Astrocyte of the cerebellum (primary cell): ENCODE data around the gene CSF3.

Source experiments
- DNase-seq: peaks from one replicate; pipeline ENCODE4 v3.0.0-alpha.2; 2011; ENCODE audit warnings: low read depth
- H3K4me3 ChIP-seq: 2 replicates; pipeline ENCODE4 v1.5.1; 2011; ENCODE audit warnings: mild to moderate bottlenecking, low read depth, low read length, moderate library complexity
- CTCF ChIP-seq: IDR thresholded peaks from 2 replicates; pipeline ENCODE4 v1.5.1; 2012; ENCODE audit warnings: low read length, low read depth, moderate library complexity, mild to moderate bottlenecking; ENCODE audit errors: missing control alignments
- in situ Hi-C: cut with HindIII; loops from 2 replicates; pipeline ENCODE4 v1.10.0; 2017; ENCODE audit warnings: low sequenced_read_pairs

Gene CSF3

GRCh38 chr17:40038882-40039513 lies 23.8 kb downstream of the CSF3 start:
- in situ Hi-C loops, result no loop called here
- no peak overlapping the region for H3K4me3 ChIP-seq
- TF ChIP-seq CTCF, result peak; percentile 86
- DNase-seq, result peak; percentile 95

- TF ChIP-seq CTCF, result no peak
- in situ Hi-C loops, result no loop called here
- H3K4me3 ChIP-seq, result no peak overlapping the region
- no peak for DNase-seq
Observed at GRCh38 chr17:40041196-40041595, 26.0 kb downstream of the CSF3 start.

GRCh38 chr17:40056379-40057015 lies 41.3 kb downstream of the CSF3 start:
- no peak for TF ChIP-seq CTCF
- no peak for DNase-seq
- in situ Hi-C loops, result no loop called here
- no peak overlapping the region for H3K4me3 ChIP-seq

- no peak overlapping the region for H3K4me3 ChIP-seq
- TF ChIP-seq CTCF, result no peak
- in situ Hi-C loops, result no loop called here
- no peak for DNase-seq
Observed at GRCh38 chr17:40058186-40058784, 43.0 kb downstream of the CSF3 start.

- in situ Hi-C loops, result no loop called here
- no peak for TF ChIP-seq CTCF
- H3K4me3 ChIP-seq, result no peak overlapping the region
- no peak for DNase-seq
Observed at GRCh38 chr17:40058865-40059264, 43.6 kb downstream of the CSF3 start.

GRCh38 chr17:40059729-40060475 lies 44.7 kb downstream of the CSF3 start:
- no peak for TF ChIP-seq CTCF
- DNase-seq, result no peak
- H3K4me3 ChIP-seq, result no peak overlapping the region
- in situ Hi-C loops, result no loop called here
